OCI-LY1 (cell line): Measurements from ENCODE around the gene APH1B.

Experiments
- H2AFZ ChIP-seq: fragments of 200-600 bp; sonication (generic), shearing (Covaris generic); 2 replicates; pipeline ENCODE4 v1.6.0; 2014; ENCODE audit warnings: antibody characterized with exemption, mild to moderate bottlenecking, low read length
- H3F3A ChIP-seq: fragments of 200-600 bp; sonication (generic), shearing (Covaris generic); 2 replicates; pipeline ENCODE4 v1.6.0; 2014; ENCODE audit warnings: mild to moderate bottlenecking, antibody characterized with exemption, low read length, moderate library complexity; ENCODE audit not compliant: insufficient read depth
- H3K27ac ChIP-seq: fragments of 200-600 bp; sonication (generic); 2 replicates; pipeline ENCODE4 v1.5.1; 2014; ENCODE audit warnings: low read length, mixed run types, mild to moderate bottlenecking, low read depth; ENCODE audit not compliant: poor library complexity, severe bottlenecking
- H3K27me3 ChIP-seq: fragments of 200-600 bp; sonication (generic); 2 replicates; pipeline ENCODE4 v1.6.0; 2014; ENCODE audit warnings: antibody characterized with exemption, mild to moderate bottlenecking, low read length, moderate library complexity; ENCODE audit not compliant: insufficient read depth
- H3K36me3 ChIP-seq: fragments of 200-600 bp; sonication (generic); 2 replicates; pipeline ENCODE4 v1.6.1; 2014; ENCODE audit warnings: mild to moderate bottlenecking, antibody characterized with exemption, low read length, moderate library complexity, mixed read lengths; ENCODE audit not compliant: insufficient read depth
- H3K4me1 ChIP-seq: fragments of 200-600 bp; sonication (generic); 2 replicates; pipeline ENCODE4 v1.5.1; 2014; ENCODE audit warnings: mild to moderate bottlenecking, low read length, moderate library complexity; ENCODE audit not compliant: insufficient read depth, severe bottlenecking
- H3K4me2 ChIP-seq: fragments of 200-600 bp; sonication (generic), shearing (Covaris generic); 2 replicates; pipeline ENCODE4 v1.6.1; 2014; ENCODE audit warnings: low read length
- H3K4me3 ChIP-seq: fragments of 200-600 bp; sonication (generic); 2 replicates; pipeline ENCODE4 v1.5.1; 2014; ENCODE audit warnings: low read length, low read depth, mild to moderate bottlenecking, mixed read lengths; ENCODE audit not compliant: poor library complexity, severe bottlenecking
- H3K79me2 ChIP-seq: fragments of 200-600 bp; shearing (Covaris generic); 2 replicates; pipeline ENCODE4 v1.6.1; 2016; ENCODE audit warnings: mixed run types, low read length, mixed read lengths; ENCODE audit not compliant: insufficient read depth
- H3K9ac ChIP-seq: fragments of 200-600 bp; sonication (generic), shearing (Covaris generic); 2 replicates; pipeline ENCODE4 v1.6.1; 2014; ENCODE audit warnings: mild to moderate bottlenecking, low read length, mixed read lengths
- H3K9me2 ChIP-seq: fragments of 200-600 bp; sonication (generic), shearing (Covaris generic); 2 replicates; pipeline ENCODE4 v1.6.1; 2014; ENCODE audit warnings: low read depth, mild to moderate bottlenecking, low read length, mixed read lengths
- H3K9me3 ChIP-seq: fragments of 200-600 bp; shearing (Covaris generic); 2 replicates; pipeline ENCODE4 v1.6.1; 2014; ENCODE audit warnings: low read length, mixed read lengths
- H4K20me1 ChIP-seq: fragments of 200-600 bp; sonication (generic), shearing (Covaris generic); 2 replicates; pipeline ENCODE4 v1.6.0; 2016; ENCODE audit warnings: mild to moderate bottlenecking, low read length; ENCODE audit not compliant: insufficient read depth
- CTCF ChIP-seq: fragments of 200-600 bp; sonication (generic), shearing (Covaris generic); IDR thresholded peaks from 2 replicates; pipeline ENCODE4 v1.5.1; 2017; ENCODE audit warnings: mild to moderate bottlenecking, antibody characterized with exemption, low read length, moderate library complexity, mixed read lengths
- EZH2 ChIP-seq: fragments of 200-600 bp; sonication (generic), shearing (Covaris generic); IDR thresholded peaks from 2 replicates; pipeline ENCODE4 v1.8.0; 2017; ENCODE audit warnings: borderline replicate concordance, mixed run types, mild to moderate bottlenecking, antibody characterized with exemption, low read length, moderate library complexity, mixed read lengths

The APH1B gene

GRCh38 chr15:63277038-63277892, at the start of gene APH1B:
TSS of gene APH1B (plus strand) at chr15:63277605. CDS start at chr15:63277624, 19 bp downstream.
- no peaks in the 10 kb centered on the region for H3K79me2 ChIP-seq
- H3K9me2 ChIP-seq, result no peaks in the 10 kb centered on the region
- H3K4me3 ChIP-seq, result peak within 1 kb of the TSS; percentile 99
- H3K9me3 ChIP-seq, result no peaks in the 10 kb centered on the region
- H3K9ac ChIP-seq, result peak within 1 kb of the TSS; percentile 97
- 0 out of 2 replicates have a peak, but pooled peaks cover 3% of the 10 kb centered on the region for H3F3A ChIP-seq
- peak within 1 kb of the TSS; percentile 56 for H3K27ac ChIP-seq
- H2AFZ ChIP-seq, result peak within 1 kb of the TSS; percentile 92
- H3K4me1 ChIP-seq, result peaks cover 21% of the 10 kb centered on the region
- H4K20me1 ChIP-seq, result no peaks in the 10 kb centered on the region
- no peaks in the 10 kb centered on the region for H3K27me3 ChIP-seq
- TF ChIP-seq EZH2 (no peak), CTCF (no peak)
- peaks cover 17% of the 10 kb centered on the region; the same call in 1 of the 2 replicates for H3K36me3 ChIP-seq
- peak within 1 kb of the TSS; percentile 96 for H3K4me2 ChIP-seq

GRCh38 chr15:63227689-63228088, 49.7 kb upstream of the APH1B start:
- Histone ChIP-seq H3K9ac (no peak overlapping the region; the same call in 1 of the 2 replicates), H3K4me3 (no peak overlapping the region), H3F3A (no peaks in the 10 kb centered on the region), H3K27ac (no peak overlapping the region), H4K20me1 (no peaks in the 10 kb centered on the region), H3K27me3 (no peaks in the 10 kb centered on the region), H3K4me1 (peaks cover 32% of the 10 kb centered on the region), H3K79me2 (peaks cover 9% of the 10 kb centered on the region; the same call in 1 of the 2 replicates), H2AFZ (no peak overlapping the region), H3K9me2 (no peaks in the 10 kb centered on the region), H3K36me3 (peaks cover 12% of the 10 kb centered on the region), H3K4me2 (peak overlapping the region; percentile 11; the same call in 1 of the 2 replicates), H3K9me3 (no peaks in the 10 kb centered on the region)
- TF ChIP-seq CTCF, result no peak
- TF ChIP-seq EZH2, result no peak

- Histone ChIP-seq H3K4me2 (no peak overlapping the region), H3K4me3 (no peak overlapping the region)
These were observed 46.2 kb upstream of the APH1B start for GRCh38 chr15:63231206-63231605.

More at GRCh38 chr15:63231206-63231605, 46.2 kb upstream of the APH1B start:
- H3K9me3 ChIP-seq, result no peaks in the 10 kb centered on the region
- H3K9ac ChIP-seq, result no peak overlapping the region
- no peak overlapping the region for H2AFZ ChIP-seq
- H3K4me1 ChIP-seq, result peaks cover 44% of the 10 kb centered on the region
- H3K27ac ChIP-seq, result no peak overlapping the region
- H3K79me2 ChIP-seq, result peaks cover 11% of the 10 kb centered on the region; the same call in 1 of the 2 replicates
- TF ChIP-seq CTCF, result no peak
- no peak for TF ChIP-seq EZH2
- no peaks in the 10 kb centered on the region for H3F3A ChIP-seq
- H3K27me3 ChIP-seq, result no peaks in the 10 kb centered on the region
- no peaks in the 10 kb centered on the region for H3K9me2 ChIP-seq
- H3K36me3 ChIP-seq, result 0 out of 2 replicates have a peak, but pooled peaks cover 4% of the 10 kb centered on the region
- no peaks in the 10 kb centered on the region for H4K20me1 ChIP-seq
